SKM-1 treated with dmso at 0.1 percent for 144 hours (cell line): Measurements from ENCODE around the gene SPPL2C.

ENCODE experiments used
- DNase-seq: peaks from one replicate; lab custom pipeline; 2025; ENCODE audit not compliant: unreplicated experiment; lab: John Stamatoyannopoulos, UW

Gene SPPL2C

GRCh38 chr17:45874151-45874550 lies 29.5 kb downstream of the SPPL2C start:
- DNase-seq = no peak

DNA sequence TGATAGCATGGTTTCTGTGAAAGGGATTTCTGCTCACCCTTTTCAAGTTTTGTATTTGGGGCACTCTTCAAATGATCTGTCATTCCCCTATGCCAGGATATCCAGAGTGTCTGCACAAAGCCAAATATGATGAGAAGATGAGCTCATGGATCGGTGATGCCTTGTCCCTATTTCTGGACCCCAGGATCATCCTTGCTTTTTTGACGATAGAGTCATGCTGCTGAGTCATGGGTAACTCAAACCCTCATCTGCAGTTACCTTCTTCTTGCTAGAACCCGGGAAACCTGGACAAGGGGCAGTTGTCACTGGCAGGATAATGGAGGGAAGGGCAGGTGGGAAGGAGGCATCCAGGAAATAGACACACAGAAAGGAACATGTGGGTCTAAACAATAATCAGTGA lies 31.9 kb downstream of the SPPL2C start:
- no peak for DNase-seq

GRCh38 chr17:45877467-45877866 lies 32.8 kb downstream of the SPPL2C start:
- DNase-seq = no peak

DNA sequence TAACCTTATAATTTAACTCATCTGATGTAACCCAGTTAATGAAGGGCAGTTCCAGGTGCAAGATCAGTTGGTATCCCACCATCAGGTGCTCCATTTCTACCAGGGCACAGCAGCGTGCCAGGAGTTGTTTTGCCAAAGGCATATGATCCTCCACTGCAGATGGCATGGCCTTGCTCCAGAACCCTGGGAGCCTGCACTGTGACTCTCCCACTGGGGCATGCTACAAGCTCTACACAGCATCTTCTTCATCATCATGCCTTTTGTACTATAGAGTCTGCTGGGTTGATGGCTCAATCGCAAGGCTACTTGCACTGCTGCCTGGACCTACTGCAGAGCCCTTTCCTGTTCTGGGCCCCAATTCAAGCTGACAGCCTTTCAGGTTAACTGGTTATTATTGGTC lies 38.4 kb downstream of the SPPL2C start:
- no peak for DNase-seq

DNA sequence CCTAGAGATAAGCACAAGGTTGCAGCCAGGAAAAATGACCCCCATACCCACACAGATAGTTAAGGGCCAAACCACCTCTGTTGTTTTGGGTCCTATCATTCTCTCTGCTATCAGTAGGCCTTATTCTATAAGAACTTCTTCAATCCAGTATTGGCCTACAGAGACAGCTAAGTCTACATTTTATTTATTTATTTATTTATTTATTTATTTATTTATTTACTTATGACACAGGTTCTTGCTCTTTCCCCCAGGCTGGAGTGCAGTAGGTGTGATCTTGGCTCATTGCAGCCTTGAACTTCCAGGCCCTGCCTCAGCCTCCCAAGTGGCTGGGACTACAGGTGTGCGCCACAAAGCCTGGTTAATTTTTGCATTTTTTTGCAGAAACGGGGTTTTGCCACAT lies 42.2 kb downstream of the SPPL2C start:
- DNase-seq = no peak

GRCh38 chr17:45888392-45888791 lies 43.7 kb downstream of the SPPL2C start:
- no peak for DNase-seq

DNA sequence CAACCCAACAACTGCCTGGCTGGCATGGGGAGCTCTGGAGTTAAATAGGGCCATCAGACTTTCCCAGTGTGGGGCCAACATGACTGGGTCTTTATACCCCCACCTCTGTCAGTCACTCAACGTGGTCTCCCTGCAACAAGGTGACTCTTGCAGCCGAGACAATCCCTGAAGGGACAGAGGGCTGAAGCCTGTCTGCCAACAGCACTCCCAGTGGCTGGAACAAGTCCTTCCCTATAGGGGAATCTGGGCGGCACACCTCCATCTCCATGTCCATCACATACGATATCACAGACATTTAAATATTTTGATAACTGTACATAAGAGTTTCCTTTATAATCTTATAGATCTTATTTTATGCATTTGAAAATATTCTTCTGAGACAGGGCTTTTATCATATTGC lies 44.9 kb downstream of the SPPL2C start:
- DNase-seq = no peak

- DNase-seq = no peak
Measured at GRCh38 chr17:45893725-45894021, 49.0 kb downstream of the SPPL2C start.

DNA sequence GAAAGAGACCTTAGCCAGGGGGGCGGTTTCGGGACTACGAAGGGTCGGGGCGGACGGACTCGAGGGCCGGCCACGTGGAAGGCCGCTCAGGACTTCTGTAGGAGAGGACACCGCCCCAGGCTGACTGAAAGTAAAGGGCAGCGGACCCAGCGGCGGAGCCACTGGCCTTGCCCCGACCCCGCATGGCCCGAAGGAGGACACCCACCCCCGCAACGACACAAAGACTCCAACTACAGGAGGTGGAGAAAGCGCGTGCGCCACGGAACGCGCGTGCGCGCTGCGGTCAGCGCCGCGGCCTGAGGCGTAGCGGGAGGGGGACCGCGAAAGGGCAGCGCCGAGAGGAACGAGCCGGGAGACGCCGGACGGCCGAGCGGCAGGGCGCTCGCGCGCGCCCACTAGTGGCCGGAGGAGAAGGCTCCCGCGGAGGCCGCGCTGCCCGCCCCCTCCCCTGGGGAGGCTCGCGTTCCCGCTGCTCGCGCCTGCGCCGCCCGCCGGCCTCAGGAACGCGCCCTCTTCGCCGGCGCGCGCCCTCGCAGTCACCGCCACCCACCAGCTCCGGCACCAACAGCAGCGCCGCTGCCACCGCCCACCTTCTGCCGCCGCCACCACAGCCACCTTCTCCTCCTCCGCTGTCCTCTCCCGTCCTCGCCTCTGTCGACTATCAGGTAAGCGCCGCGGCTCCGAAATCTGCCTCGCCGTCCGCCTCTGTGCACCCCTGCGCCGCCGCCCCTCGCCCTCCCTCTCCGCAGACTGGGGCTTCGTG lies 49.5 kb downstream of the SPPL2C start, which contains the start of gene MAPT:
MAPT (plus strand) TSS at position 533 of the 763 bp plus-strand sequence. CDS start 67,784 bp downstream, outside the sequence.
- peak; percentile 85 for DNase-seq

- DNase-seq = no peak
Measured at GRCh38 chr17:45895304-45895968, 50.8 kb downstream of the SPPL2C start.

- DNase-seq = no peak
Measured at GRCh38 chr17:45895969-45896785, 51.5 kb downstream of the SPPL2C start.
